ENCODE results near the gene ZNF511. TPM values are rescaled to one million over a fixed set of nuclear protein-coding genes. Genes with fewer than 3 reads are reported as not detected.

ZNF511 gene
- total and polyA plus RNA-seq, 9 of the 15 experiments (the other 6 are each of a cell fraction or from before 2014, with no cell fraction given) = 0.61 to 69.3 (median 40.1) TPM

DNA sequence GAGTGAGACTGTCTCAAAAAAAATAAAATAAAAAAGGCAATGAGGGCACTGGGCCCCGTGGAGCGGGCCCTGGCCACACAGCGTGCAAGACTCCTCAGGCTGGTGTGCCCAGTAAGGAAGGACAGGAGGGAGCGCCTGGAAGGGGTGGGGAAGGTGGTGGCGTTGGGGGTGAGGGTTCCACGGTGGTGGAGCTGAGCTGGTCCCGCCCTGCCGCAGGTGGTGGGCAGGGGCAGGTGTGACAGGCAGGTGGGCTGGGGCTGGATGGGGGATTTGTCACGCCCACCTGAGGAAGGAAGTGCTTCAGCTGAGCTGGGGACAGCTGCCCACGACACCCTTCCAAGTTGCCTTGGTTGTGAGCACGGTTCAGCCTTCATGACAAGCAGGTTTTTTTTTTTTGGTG is 37.7 kb downstream of the ZNF511 start:
- Histone ChIP-seq H3K4me1 (replicated peaks in 1 of 2; ENCODE audit: control insufficient read depth in 2 of 2, insufficient read depth in 2 of 2, low read length in 2 of 2) (peaks cover 9 to 42% of the 10 kb centered on the region in 2 experiments; a peak in 4 of 5 replicates), H3K4me2 (ENCODE audit: insufficient read depth, low read length) (no peak overlapping the region), H3K4me3 (no peak overlapping the region), H3K9ac (ENCODE audit: insufficient read depth in 1 of 2, low read depth in 2 of 2, low read length in 2 of 2) (no peak overlapping the region), H3K9me1 (ENCODE audit: control insufficient read depth, insufficient read depth, low read length) (no peaks in the 10 kb centered on the region), H2AFZ (ENCODE audit: low read depth, low read length) (no peak overlapping the region), H3K79me2 (ENCODE audit: control insufficient read depth, insufficient read depth, low read length) (no peaks in the 10 kb centered on the region), H3K36me3 (ENCODE audit: control insufficient read depth, insufficient read depth, low read length) (no peaks in the 10 kb centered on the region), H4K20me1 (replicated peaks; ENCODE audit: control insufficient read depth, insufficient read depth, low read length) (no peaks in the 10 kb centered on the region), H3K9me3 (replicated peaks; ENCODE audit: control insufficient read depth, insufficient read depth, low read depth, low read length) (no peaks in the 10 kb centered on the region), H3K27ac (ENCODE audit: extremely low read depth, low read depth, low read length) (no peak overlapping the region), H3K27me3 (ENCODE audit: control insufficient read depth in 2 of 2, insufficient read depth in 2 of 2, low read length in 2 of 2) (no peaks in the 10 kb centered on the region; a peak in 1 of 5 replicates)
- WGBS (ENCODE audit: insufficient coverage, low coverage, missing lambda C conversion rate) = 69% methylated on average over 7 of the region's 11 CpGs
- ATAC-seq (no peak), DNase-seq (ENCODE audit: extremely low read depth in 1 of 4, low spot score in 3 of 4) (no peak), FAIRE-seq (no peak)
- intact Hi-C loops (cut with micrococcal nuclease) (no loop called here), in situ Hi-C loops (cut with MboI) (no loop called here)
- ChIA-PET POLR2A (no interaction called here), CTCF (ENCODE audit: low intra/inter-chr PET ratio) (no interaction called here)
- no TSS peak for BruUV-seq (replicated peaks)
- TF ChIP-seq ZNF589 (CRISPR knock-in tag; IDR thresholded peaks at IDR 0.05; ENCODE audit: low read depth) (no peak), NCOA1 (IDR thresholded peaks at IDR 0.05; ENCODE audit: low read depth) (no peak), TBL1XR1 (IDR thresholded peaks at IDR 0.05; ENCODE audit: low read length in 2 of 2) (no peak), KAT7 (CRISPR knock-in tag; IDR thresholded peaks at IDR 0.05; ENCODE audit: borderline replicate concordance) (no peak), ZFPM2 (CRISPR knock-in tag; IDR thresholded peaks at IDR 0.05) (no peak), NUFIP1 (IDR thresholded peaks at IDR 0.05; ENCODE audit: partially characterized antibody) (no peak), GABPB1 (CRISPR knock-in tag; IDR thresholded peaks at IDR 0.05) (no peak), STAT5B (CRISPR knock-in tag; IDR thresholded peaks at IDR 0.05) (no peak), RAD51 (IDR thresholded peaks at IDR 0.05; ENCODE audit: borderline replicate concordance, low read depth) (no peak), ATF1 (CRISPR knock-in tag; IDR thresholded peaks at IDR 0.05) (no peak), ATF1 (tag; IDR thresholded peaks at IDR 0.05) (no peak), MAZ (CRISPR knock-in tag; conservative IDR thresholded peaks at IDR 0.05 in 1 of 2, IDR thresholded peaks at IDR 0.05 in 1 of 2) (no peak), ZNF695 (CRISPR knock-in tag; IDR thresholded peaks at IDR 0.05) (no peak), ZBTB17 (CRISPR knock-in tag; IDR thresholded peaks at IDR 0.05) (no peak)
- TF ChIP-seq, protein P1, sequence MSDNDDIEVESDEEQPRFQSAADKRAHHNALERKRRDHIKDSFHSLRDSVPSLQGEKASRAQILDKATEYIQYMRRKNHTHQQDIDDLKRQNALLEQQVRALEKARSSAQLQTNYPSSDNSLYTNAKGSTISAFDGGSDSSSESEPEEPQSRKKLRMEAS (CRISPR knock-in tag; IDR thresholded peaks at IDR 0.05) = no peak

All from K562 (cell line).